ENCODE measurements around the gene PHB1. TPM values are rescaled to one million over a fixed set of nuclear protein-coding genes. Genes with fewer than 3 reads are reported as not detected.

PHB1 gene
- total RNA-seq, result 149 and 187 TPM in 2 replicates

DNA sequence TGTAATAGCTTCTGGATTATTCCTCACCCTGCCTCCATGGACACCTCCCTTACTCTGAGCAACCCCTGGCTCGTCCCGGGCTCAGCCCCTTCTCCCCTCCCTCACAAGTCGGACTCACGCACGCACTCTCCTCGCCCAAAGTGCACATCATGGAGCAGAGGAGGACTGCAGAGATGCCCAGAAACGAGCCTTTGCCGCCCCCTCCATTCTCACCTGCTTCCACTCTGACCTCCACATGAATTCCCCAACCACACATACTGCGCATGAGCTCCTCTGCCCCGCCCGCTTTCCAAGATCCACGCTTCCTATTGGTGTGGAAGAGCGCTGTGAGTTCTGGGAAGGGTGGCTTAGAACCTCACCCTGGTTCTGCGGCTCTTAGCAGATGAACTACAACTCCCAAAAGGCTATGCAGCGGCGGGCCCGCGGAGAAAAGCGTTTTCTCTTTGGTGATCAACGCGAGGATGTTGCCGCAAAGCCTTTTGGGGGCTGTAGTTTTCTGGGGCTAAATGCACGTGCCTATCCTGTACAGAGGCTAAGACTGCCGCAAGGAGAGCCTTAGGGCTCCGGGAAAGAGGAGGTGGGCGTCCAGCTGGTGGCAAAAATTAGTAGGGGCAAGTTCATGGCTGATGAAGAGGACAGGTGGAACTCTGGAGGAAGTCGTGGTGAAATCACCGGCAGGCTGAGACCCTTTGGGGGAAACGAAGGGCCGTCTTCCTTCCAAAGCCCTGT is at the start of gene PHB1:
Gene PHB1, minus strand, starts transcription at position 261 of the 729 bp plus-strand sequence. CDS start 1,618 bp downstream, outside the sequence.

DNA sequence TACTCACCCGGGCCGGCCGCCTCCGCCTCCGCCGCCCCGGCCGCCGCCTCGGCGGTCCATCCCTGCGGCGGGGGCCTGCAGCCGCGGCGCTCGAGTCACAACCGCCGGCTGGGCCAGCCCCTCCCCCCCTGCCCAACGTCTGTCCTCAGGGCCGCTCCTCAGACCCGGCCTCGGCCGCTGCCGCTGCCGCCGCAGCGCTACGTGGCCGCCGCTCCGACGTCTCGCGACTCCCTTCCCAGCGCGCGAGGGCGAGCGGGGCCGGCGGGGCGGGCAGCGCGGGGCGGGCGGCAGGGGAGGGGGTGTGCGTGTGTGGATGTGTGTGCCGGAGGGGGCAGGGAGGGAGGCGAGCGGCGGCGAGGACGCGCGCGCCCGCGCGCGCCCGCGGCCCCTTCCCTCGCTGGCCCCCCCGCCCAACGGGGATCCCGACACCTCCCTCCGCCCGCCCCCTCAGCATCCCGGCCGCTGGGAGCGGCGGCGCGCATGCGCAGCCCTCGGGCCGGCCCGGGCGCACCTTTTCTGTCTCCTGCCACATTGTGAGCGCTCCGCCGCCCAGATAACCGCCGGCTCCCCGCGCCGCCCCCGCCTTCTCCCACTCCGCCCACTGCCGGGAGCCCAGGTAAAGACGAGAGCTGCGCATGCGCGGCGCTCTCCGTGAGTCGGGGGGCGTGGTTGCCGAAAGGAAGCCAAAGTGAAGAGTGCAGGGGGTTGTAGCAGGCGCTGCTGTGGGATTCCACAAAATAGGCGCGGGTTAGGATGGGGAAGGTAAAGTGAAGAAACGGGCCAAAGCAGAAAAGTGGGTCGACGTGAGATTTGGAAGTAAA is 52.6 kb downstream of the PHB1 start, which contains the start of gene ZNF652:
Gene ZNF652, minus strand, starts transcription at position 349 of the 821 bp plus-strand sequence. CDS start 44,525 bp downstream, outside the sequence.

Other genes with a start within 250 kb of the PHB1 start
- gene GNGT2, start 204.3 kb downstream of the PHB1 start, total RNA-seq, result not detected in 2 replicates
- not detected in 2 replicates for gene ABI3, start 204.2 kb downstream of the PHB1 start, total RNA-seq
- not detected in 2 replicates for gene PHOSPHO1, start 184.1 kb downstream of the PHB1 start, total RNA-seq
- gene ZNF652, start 52.6 kb downstream of the PHB1 start, total RNA-seq, result 6.7 and 8.3 TPM in 2 replicates
- 0.48 and 1.1 TPM in 2 replicates for gene NGFR, start 80.4 kb upstream of the PHB1 start, total RNA-seq
- under 0.01 TPM in 1 of 2 replicates, not detected in the other for gene NXPH3, start 161.0 kb upstream of the PHB1 start, total RNA-seq

All from tracheal epithelial cell (primary cell).